ENCODE data around the gene FBXL22. TPM values are rescaled to one million over a fixed set of nuclear protein-coding genes. Genes with fewer than 3 reads are reported as not detected.

Gene FBXL22
- total RNA-seq, 4 donors from 2014 or later, result 16.1 to 68.9 (median 39.0) TPM

GRCh38 chr15:63602595-63602994, 5.4 kb downstream of the FBXL22 start:
- no peak for ATAC-seq
- TF ChIP-seq, protein P1, sequence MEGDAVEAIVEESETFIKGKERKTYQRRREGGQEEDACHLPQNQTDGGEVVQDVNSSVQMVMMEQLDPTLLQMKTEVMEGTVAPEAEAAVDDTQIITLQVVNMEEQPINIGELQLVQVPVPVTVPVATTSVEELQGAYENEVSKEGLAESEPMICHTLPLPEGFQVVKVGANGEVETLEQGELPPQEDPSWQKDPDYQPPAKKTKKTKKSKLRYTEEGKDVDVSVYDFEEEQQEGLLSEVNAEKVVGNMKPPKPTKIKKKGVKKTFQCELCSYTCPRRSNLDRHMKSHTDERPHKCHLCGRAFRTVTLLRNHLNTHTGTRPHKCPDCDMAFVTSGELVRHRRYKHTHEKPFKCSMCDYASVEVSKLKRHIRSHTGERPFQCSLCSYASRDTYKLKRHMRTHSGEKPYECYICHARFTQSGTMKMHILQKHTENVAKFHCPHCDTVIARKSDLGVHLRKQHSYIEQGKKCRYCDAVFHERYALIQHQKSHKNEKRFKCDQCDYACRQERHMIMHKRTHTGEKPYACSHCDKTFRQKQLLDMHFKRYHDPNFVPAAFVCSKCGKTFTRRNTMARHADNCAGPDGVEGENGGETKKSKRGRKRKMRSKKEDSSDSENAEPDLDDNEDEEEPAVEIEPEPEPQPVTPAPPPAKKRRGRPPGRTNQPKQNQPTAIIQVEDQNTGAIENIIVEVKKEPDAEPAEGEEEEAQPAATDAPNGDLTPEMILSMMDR (IDR thresholded peaks at IDR 0.05), result no peak
- TF ChIP-seq POLR2A (IDR thresholded peaks at IDR 0.05), result no peak
- TF ChIP-seq EP300 (IDR thresholded peaks at IDR 0.05), result no peak
- TF ChIP-seq POLR2AphosphoS5 (IDR thresholded peaks at IDR 0.05), result no peak
- WGBS, 2 donors (ENCODE audit: low coverage in 1 of 2), result 61% methylated on average over 3 of the region's 3 CpGs; no CpG with 5 or more reads in 1 of the 2 donors
- Histone ChIP-seq H3K9me3 (no peaks in the 10 kb centered on the region), H3K4me1 (peaks cover 0 to 65% (median 17%) of the 10 kb centered on the region in 3 donors), H3K4me3 (no peak overlapping the region), H3K27me3 (no peaks in the 10 kb centered on the region), H3K36me3 (peaks cover 0 to 12% of the 10 kb centered on the region in 2 donors), H3K27ac (peak overlapping the region in 1 of 4 donors; percentile 24)

GRCh38 chr15:63603516-63603915, 6.3 kb downstream of the FBXL22 start:
- no peak for ATAC-seq
- Histone ChIP-seq H3K36me3 (peaks cover 0 to 21% of the 10 kb centered on the region in 2 donors), H3K27ac (peak overlapping the region in 1 of 4 donors; percentile 4), H3K4me3 (no peak overlapping the region), H3K4me1 (peaks cover 0 to 56% (median 10%) of the 10 kb centered on the region in 3 donors), H3K9me3 (no peaks in the 10 kb centered on the region), H3K27me3 (no peaks in the 10 kb centered on the region)
- 79 to 100% methylated on average over 1 to 4 of the region's 4 CpGs for WGBS, 2 donors (ENCODE audit: low coverage in 1 of 2)
- no peak for TF ChIP-seq POLR2AphosphoS5 (IDR thresholded peaks at IDR 0.05)
- no peak for TF ChIP-seq POLR2A (IDR thresholded peaks at IDR 0.05)
- TF ChIP-seq, protein P1 (IDR thresholded peaks at IDR 0.05), result no peak
- no peak for TF ChIP-seq EP300 (IDR thresholded peaks at IDR 0.05)

GRCh38 chr15:63604281-63604680, 7.1 kb downstream of the FBXL22 start:
- WGBS, 2 donors (ENCODE audit: low coverage in 1 of 2), result 80 to 100% methylated on average over 1 of the region's 2 CpGs
- ATAC-seq, result no peak
- no peaks in the 10 kb centered on the region for H3K9me3 ChIP-seq
- TF ChIP-seq, protein P1 (IDR thresholded peaks at IDR 0.05), result no peak
- no peak for TF ChIP-seq POLR2A (IDR thresholded peaks at IDR 0.05)
- TF ChIP-seq POLR2AphosphoS5 (IDR thresholded peaks at IDR 0.05), result no peak
- TF ChIP-seq EP300 (IDR thresholded peaks at IDR 0.05), result no peak
- no peaks in the 10 kb centered on the region for H3K27me3 ChIP-seq
- no peak overlapping the region for H3K27ac ChIP-seq
- no peak overlapping the region for H3K4me3 ChIP-seq
- H3K4me1 ChIP-seq, result peaks cover 0 to 48% (median 10%) of the 10 kb centered on the region in 3 donors
- H3K36me3 ChIP-seq, result peaks cover 0 to 29% of the 10 kb centered on the region in 2 donors

- Histone ChIP-seq H3K27me3 (no peaks in the 10 kb centered on the region), H3K9me3 (no peaks in the 10 kb centered on the region), H3K4me3 (no peak overlapping the region), H3K36me3 (peaks cover 0 to 33% of the 10 kb centered on the region in 2 donors), H3K4me1 (peaks cover 0 to 43% (median 7%) of the 10 kb centered on the region in 3 donors), H3K27ac (peak overlapping the region in 1 of 4 donors; percentile 33)
- TF ChIP-seq, protein P1 (IDR thresholded peaks at IDR 0.05), result no peak
- TF ChIP-seq POLR2A (IDR thresholded peaks at IDR 0.05), result no peak
- TF ChIP-seq POLR2AphosphoS5 (IDR thresholded peaks at IDR 0.05), result no peak
- no peak for TF ChIP-seq EP300 (IDR thresholded peaks at IDR 0.05)
- 75 to 89% methylated on average over 2 to 3 of the region's 3 CpGs for WGBS, 2 donors (ENCODE audit: low coverage in 1 of 2)
- ATAC-seq, result no peak
Observed at GRCh38 chr15:63605036-63605435, 7.8 kb downstream of the FBXL22 start.

DNA sequence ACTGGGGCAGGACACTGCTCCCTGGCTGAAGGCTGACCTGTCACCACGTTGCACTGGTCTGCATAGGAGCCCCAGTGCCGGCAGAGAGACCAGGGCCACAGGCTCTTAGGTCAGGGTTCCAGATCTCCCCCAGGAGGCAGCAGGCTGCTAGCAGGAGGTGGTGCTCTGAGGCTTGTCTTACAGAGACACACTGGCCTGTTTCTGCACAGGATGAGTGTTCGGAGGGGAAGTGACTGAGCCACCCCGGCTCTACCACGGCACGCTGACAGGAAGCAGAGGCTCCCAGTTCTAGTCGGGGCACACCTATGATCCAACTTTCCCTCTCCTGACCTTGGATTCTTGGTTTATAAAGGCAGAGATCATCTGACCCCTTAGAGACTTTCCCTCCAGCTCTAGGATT, 8.6 kb downstream of the FBXL22 start:
- ATAC-seq, result no peak
- H3K9me3 ChIP-seq, result no peaks in the 10 kb centered on the region
- H3K36me3 ChIP-seq, result peaks cover 0 to 33% of the 10 kb centered on the region in 2 donors
- 55 to 60% methylated on average over 1 to 2 of the region's 7 CpGs for WGBS, 2 donors (ENCODE audit: low coverage in 1 of 2)
- H3K4me3 ChIP-seq, result no peak overlapping the region
- TF ChIP-seq POLR2AphosphoS5 (IDR thresholded peaks at IDR 0.05), result no peak
- TF ChIP-seq, protein P1 (IDR thresholded peaks at IDR 0.05), result no peak
- no peak for TF ChIP-seq POLR2A (IDR thresholded peaks at IDR 0.05)
- no peak for TF ChIP-seq EP300 (IDR thresholded peaks at IDR 0.05)
- H3K4me1 ChIP-seq, result peaks cover 0 to 46% (median 13%) of the 10 kb centered on the region in 3 donors
- no peaks in the 10 kb centered on the region for H3K27me3 ChIP-seq
- H3K27ac ChIP-seq, result peak overlapping the region in 1 of 4 donors; percentile 33

Data from gastroesophageal sphincter (tissue), 4 donors.